ENCODE data around the gene RBFOX2.

DNA sequence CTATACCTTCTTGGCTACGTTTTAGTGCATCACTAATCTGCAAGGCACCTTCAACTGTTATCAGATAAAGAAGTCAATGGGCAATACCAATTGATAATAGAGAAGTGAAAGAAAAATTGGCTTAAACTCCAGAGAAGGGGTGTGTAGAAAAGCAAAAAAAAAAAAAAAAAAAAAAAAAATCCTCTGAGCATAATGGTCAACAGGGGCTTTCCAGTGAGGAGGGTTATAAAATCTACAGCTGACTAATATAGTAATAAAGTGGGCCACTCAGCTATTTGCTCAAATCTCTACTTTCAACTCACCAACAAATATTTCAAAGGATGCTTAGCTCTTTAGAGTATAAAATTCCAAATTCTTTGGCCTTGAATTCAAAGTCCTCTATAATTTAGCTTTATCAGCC lies 233.1 kb downstream of the RBFOX2 start:
- TF ChIP-seq CTCF (IDR thresholded peaks at IDR 0.05; ENCODE audit: low read depth, low read length) (no peak), POLR2A (IDR thresholded peaks at IDR 0.05; ENCODE audit: extremely low read depth, insufficient read length) (no peak)
